HG02981 (cell line): ENCODE results near the gene ELMOD1.
"Not testable (repeated sequence)": the region's sequence is repeated elsewhere in the genome, so short reads cannot be mapped to it uniquely, and the experiment has no call there.

ENCODE experiments used
- ATAC-seq: cut with Tn5 transposase; IDR thresholded peaks from one replicate; pipeline ENCODE4 v1.9.1; 2021; ENCODE audit warnings: mild to moderate bottlenecking, moderate library complexity; ENCODE audit not compliant: unreplicated experiment

Gene ELMOD1

DNA sequence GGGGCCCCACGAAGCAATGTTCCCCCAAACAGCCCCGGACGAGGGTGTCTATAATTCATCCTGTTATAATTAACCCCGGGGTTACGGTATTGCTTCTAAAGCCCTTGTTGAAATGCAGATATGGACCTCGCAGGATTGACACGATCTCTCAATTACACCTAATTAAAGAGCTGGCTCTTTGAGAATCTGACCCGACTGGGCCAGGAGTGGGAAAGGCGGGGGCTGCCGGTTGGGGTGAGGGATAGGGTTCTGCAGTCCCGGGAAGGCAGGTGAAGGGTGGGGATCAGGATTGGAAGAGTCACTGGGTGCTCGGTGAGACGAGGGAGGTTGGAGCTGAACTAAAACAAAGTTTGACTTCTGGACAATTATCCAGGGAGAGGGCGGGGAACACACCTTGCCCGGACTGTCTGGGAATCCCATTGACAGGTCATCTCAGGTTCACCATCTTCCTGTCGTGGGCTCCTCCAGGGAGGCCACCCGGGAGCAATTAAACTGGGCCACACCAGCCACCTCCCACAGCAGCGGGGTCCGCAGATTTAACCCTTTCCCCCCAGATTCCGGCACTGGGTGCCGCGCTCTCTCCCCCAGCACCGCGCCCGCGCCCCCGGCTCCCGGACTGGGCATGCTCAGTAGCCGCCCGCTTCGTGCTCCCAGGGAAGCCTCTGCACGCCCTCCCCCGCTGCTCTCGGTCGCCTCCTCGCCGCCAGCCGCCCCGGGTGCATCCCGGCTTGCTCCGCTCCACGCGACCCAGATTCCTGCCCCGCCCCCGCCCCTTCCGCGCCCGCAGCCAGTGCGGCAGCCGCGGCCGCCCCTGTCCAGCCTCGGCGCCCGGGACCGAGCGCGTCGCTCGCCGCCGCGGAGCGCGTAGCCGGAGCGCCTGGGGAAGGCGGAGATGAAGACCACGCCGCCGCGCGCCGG, at the start of gene ELMOD1:
ELMOD1 (plus strand) TSS at position 688 of the 918 bp plus-strand sequence. CDS start 27,043 bp downstream, outside the sequence.
- ATAC-seq = no peak

GRCh38 chr11:107545101-107545514, 45.8 kb upstream of the ELMOD1 start:
- no peak for ATAC-seq

GRCh38 chr11:107547961-107548360, 43.0 kb upstream of the ELMOD1 start:
- no peak for ATAC-seq

DNA sequence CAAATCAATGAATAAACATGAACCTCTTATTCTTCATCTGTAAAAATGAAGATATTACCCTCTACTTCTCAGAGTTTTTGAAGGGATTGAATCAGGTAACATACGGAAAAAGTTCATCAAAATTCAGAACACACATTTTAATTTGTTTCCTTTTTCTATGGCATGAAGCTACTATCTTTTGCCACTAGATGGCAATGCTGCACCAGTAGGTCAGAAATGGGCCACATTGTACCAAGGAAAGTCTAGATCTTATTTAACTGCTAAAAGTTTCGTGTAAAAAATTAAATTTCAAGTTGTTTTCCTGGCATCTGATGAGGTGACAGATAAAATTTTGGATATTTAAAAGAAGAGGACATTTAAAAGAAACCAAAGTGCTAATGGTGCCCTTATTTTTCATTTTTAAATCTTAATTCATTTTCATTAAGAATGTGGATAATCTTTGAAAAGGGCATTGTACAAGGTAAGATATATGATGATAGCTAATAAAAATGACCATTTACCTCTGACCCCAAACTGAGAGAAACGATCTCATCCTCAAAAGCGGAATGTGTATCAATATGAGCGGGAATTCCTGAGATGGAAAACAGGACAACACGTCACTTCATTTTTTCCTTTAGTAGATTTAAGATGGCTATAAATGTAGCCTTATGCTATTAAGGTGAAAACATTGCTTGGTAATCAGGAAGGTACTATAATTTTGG, 41.5 kb upstream of the ELMOD1 start:
- no peak for ATAC-seq

- no peak for ATAC-seq
These were observed 41.0 kb upstream of the ELMOD1 start for GRCh38 chr11:107549954-107550285.

GRCh38 chr11:107550304-107550703, 40.6 kb upstream of the ELMOD1 start:
- ATAC-seq = no peak

GRCh38 chr11:107561688-107562087, 29.3 kb upstream of the ELMOD1 start:
- no peak for ATAC-seq

- ATAC-seq = no peak
These were observed 28.2 kb upstream of the ELMOD1 start for GRCh38 chr11:107562647-107563208.

- no peak for ATAC-seq
These were observed 27.2 kb upstream of the ELMOD1 start for GRCh38 chr11:107563702-107564101.

GRCh38 chr11:107564877-107565218, 26.1 kb upstream of the ELMOD1 start:
- peak; percentile 11 for ATAC-seq

DNA sequence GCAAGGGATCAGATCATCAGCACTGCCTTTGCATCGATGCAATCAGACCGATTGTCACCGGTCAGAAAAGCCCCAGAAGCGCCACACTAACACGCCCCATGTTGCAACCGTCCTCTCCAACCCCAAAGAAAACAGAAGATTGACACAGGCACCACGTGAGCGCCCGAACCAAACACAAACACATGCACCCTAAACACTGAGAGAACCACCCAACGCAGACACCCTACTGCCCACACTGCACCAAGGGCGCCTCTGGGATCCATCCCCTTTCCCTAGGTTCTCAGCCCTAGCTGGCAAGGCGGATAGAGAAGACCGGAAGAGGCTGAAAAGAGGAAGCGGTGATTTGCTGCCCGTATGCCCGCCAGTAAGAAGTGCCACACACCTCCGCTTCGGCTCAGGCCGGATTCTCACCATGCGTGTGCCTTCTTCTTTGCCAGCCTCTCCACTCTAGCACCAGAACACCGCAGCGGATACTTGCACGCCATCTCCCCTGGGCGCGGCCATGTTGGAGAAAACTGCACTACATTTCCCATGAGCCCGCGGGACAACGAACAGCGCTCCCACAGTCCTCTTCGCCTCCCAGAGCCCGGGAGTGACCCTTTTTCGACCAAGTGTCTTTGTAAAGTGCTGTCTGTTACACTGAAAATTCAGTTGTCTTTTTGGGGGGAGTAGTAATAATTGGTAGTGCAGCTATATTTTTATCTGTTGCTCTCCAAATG, 25.6 kb upstream of the ELMOD1 start, which contains the start of gene ALKBH8:
ALKBH8 (minus strand) TSS at position 517 of the 719 bp plus-strand sequence. CDS start 4,842 bp downstream, outside the sequence.
- ATAC-seq = peak; percentile 76

GRCh38 chr11:107565955-107566501, 24.9 kb upstream of the ELMOD1 start:
- ATAC-seq = not testable (repeated sequence)

- ATAC-seq = no peak
These were observed 24.4 kb upstream of the ELMOD1 start for GRCh38 chr11:107566569-107566968.

- ATAC-seq = no peak
These were observed 23.1 kb upstream of the ELMOD1 start for GRCh38 chr11:107567739-107568335.

DNA sequence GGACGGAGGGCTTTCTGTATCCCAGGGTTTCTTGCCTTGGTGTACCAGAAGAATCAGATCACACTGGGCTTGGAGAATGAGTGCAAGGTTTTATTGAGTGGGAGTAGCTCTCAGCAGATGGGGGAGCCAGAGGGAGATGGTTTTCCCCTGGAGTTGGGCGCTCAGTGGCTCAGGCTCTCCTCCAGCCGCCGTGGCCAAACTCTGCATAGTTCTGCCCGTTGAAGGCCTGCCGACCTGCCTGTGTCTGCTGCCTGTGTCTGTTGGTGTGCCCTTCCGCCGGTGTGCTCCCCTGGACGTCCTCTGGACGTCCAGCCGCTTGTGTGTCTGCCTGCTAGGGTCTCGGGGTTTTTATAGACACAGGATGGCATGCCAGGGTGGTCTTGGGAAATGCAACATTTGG, 20.9 kb upstream of the ELMOD1 start:
- ATAC-seq = no peak

DNA sequence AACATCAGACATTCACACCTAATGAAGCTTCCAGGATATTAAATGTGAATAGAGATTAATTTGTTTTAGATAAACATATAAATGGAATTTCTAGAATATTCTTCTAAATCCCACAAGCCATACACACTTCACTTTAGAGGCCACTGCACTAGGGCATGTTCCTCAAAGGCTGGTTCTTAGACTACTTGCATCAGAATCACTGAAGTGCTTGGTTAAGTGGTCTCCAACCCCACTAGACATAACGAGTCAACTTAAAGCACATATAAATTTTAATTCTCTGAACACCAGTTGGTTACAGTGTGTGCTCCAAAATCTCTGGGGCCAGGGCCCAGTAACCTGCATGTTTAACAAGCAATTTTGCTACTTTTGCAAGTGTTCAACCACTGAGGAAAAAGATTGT, 17.5 kb upstream of the ELMOD1 start:
- no peak for ATAC-seq

- ATAC-seq = not testable (repeated sequence)
These were observed 14.2 kb upstream of the ELMOD1 start for GRCh38 chr11:107576497-107577345.

GRCh38 chr11:107577346-107577711, 13.6 kb upstream of the ELMOD1 start:
- ATAC-seq = no peak

GRCh38 chr11:107579169-107579568, 11.8 kb upstream of the ELMOD1 start:
- ATAC-seq = not testable (repeated sequence)
